ENCODE results near the gene PCSK5. TPM values are rescaled to one million over a fixed set of nuclear protein-coding genes. Genes with fewer than 3 reads are reported as not detected.

The PCSK5 gene
- polyA plus RNA-seq, 3 donors = 4.8 to 13.0 (median 7.1) TPM

DNA sequence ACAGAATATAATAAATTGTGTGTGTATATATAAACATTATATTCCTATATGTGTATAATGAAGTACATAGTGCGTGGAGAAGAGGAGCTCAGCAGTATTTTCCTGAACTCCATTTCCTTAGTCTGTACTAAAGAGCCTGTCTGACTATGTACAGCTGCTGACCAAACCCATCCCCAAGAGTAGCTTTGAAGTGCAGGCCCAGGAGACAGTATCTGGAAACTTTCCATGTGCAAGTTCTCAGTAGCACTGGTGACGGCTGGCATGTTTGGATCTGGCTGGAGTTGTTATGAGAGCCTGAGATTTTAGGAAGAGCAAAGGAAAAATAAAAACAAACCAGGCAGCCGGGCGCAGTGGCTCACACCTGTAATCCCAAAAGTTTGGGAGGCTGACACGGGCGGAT is 259.5 kb downstream of the PCSK5 start:
- Histone ChIP-seq H3K36me3 (replicated peaks in 1 of 2; ENCODE audit: control insufficient read depth in 1 of 2, insufficient read depth in 2 of 2, low read length in 2 of 2) (no peaks in the 10 kb centered on the region), H3K4me3 (replicated peaks in 1 of 3; ENCODE audit: low read depth in 2 of 3, low read length in 3 of 3) (no peak overlapping the region), H3K79me2 (ENCODE audit: insufficient read depth, low read length) (no peaks in the 10 kb centered on the region), H3K27ac (ENCODE audit: low read depth in 1 of 2, low read length in 2 of 2) (no peak overlapping the region), H3K4me1 (ENCODE audit: control insufficient read depth in 1 of 2, insufficient read depth in 2 of 2, low read length in 2 of 2) (peaks cover 16 to 18% of the 10 kb centered on the region in 2 donors), H3K27me3 (ENCODE audit: control insufficient read depth in 2 of 2, insufficient read depth in 2 of 2, low read length in 2 of 2) (no peaks in the 10 kb centered on the region), H3K4me2 (replicated peaks; ENCODE audit: extremely low read depth, low read length, poor library complexity, severe bottlenecking) (no peak overlapping the region), H2AFZ (ENCODE audit: insufficient read depth, low read depth, low read length, poor library complexity, severe bottlenecking) (no peak overlapping the region), H3K9ac (ENCODE audit: insufficient read depth, low read length, poor library complexity, severe bottlenecking) (no peak overlapping the region), H4K20me1 (ENCODE audit: insufficient read depth, low read length) (no peaks in the 10 kb centered on the region), H3K9me3 (replicated peaks in 1 of 2; ENCODE audit: control insufficient read depth in 1 of 2, insufficient read depth in 1 of 2, low read length in 2 of 2) (no peaks in the 10 kb centered on the region)
- H3K36me3 Mint-ChIP-seq = peaks cover 4 to 9% of the 10 kb centered on the region in 2 donors
- H3K27me3 Mint-ChIP-seq (ENCODE audit: low read depth in 3 of 3) = no peaks in the 10 kb centered on the region
- no peak overlapping the region for H3K27ac Mint-ChIP-seq
- peaks cover 46% of the 10 kb centered on the region for H3K4me1 Mint-ChIP-seq
- WGBS (ENCODE audit: insufficient coverage) = 100% methylated on average over 1 of the region's 6 CpGs
- no peak for DNase-seq
- intact Hi-C loops (cut with micrococcal nuclease) = no loop called here
- no peaks in the 10 kb centered on the region for H3K9me3 Mint-ChIP-seq
- H3K4me3 Mint-ChIP-seq = no peak overlapping the region
- TF ChIP-seq, protein P1, sequence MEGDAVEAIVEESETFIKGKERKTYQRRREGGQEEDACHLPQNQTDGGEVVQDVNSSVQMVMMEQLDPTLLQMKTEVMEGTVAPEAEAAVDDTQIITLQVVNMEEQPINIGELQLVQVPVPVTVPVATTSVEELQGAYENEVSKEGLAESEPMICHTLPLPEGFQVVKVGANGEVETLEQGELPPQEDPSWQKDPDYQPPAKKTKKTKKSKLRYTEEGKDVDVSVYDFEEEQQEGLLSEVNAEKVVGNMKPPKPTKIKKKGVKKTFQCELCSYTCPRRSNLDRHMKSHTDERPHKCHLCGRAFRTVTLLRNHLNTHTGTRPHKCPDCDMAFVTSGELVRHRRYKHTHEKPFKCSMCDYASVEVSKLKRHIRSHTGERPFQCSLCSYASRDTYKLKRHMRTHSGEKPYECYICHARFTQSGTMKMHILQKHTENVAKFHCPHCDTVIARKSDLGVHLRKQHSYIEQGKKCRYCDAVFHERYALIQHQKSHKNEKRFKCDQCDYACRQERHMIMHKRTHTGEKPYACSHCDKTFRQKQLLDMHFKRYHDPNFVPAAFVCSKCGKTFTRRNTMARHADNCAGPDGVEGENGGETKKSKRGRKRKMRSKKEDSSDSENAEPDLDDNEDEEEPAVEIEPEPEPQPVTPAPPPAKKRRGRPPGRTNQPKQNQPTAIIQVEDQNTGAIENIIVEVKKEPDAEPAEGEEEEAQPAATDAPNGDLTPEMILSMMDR (IDR thresholded peaks at IDR 0.05) = no peak

GRCh38 chr9:76151267-76151666 is 260.8 kb downstream of the PCSK5 start:
- Mint-ChIP-seq H3K27ac (peak overlapping the region in 1 of 7 donors; percentile 8), H3K4me1 (peaks cover 40% of the 10 kb centered on the region), H3K9me3 (no peaks in the 10 kb centered on the region), H3K36me3 (peaks cover 4 to 7% of the 10 kb centered on the region in 2 donors), H3K27me3 (ENCODE audit: low read depth in 3 of 3) (no peaks in the 10 kb centered on the region), H3K4me3 (no peak overlapping the region)
- H2AFZ ChIP-seq (ENCODE audit: insufficient read depth, low read depth, low read length, poor library complexity, severe bottlenecking) = no peak overlapping the region
- TF ChIP-seq, protein P1 (IDR thresholded peaks at IDR 0.05) = no peak
- no peaks in the 10 kb centered on the region for H4K20me1 ChIP-seq (ENCODE audit: insufficient read depth, low read length)
- WGBS (ENCODE audit: insufficient coverage) = 89% methylated on average over 4 of the region's 5 CpGs
- DNase-seq = no peak
- no peaks in the 10 kb centered on the region for H3K79me2 ChIP-seq (ENCODE audit: insufficient read depth, low read length)
- H3K4me3 ChIP-seq (replicated peaks in 1 of 3; ENCODE audit: low read depth in 2 of 3, low read length in 3 of 3) = no peak overlapping the region
- H3K27me3 ChIP-seq (ENCODE audit: control insufficient read depth in 2 of 2, insufficient read depth in 2 of 2, low read length in 2 of 2) = no peaks in the 10 kb centered on the region
- intact Hi-C loops (cut with micrococcal nuclease) = no loop called here
- H3K36me3 ChIP-seq (replicated peaks in 1 of 2; ENCODE audit: control insufficient read depth in 1 of 2, insufficient read depth in 2 of 2, low read length in 2 of 2) = no peaks in the 10 kb centered on the region
- no peak overlapping the region for H3K27ac ChIP-seq (ENCODE audit: low read depth in 1 of 2, low read length in 2 of 2)
- H3K9me3 ChIP-seq (replicated peaks in 1 of 2; ENCODE audit: control insufficient read depth in 1 of 2, insufficient read depth in 1 of 2, low read length in 2 of 2) = no peaks in the 10 kb centered on the region
- no peak overlapping the region for H3K9ac ChIP-seq (ENCODE audit: insufficient read depth, low read length, poor library complexity, severe bottlenecking)
- H3K4me2 ChIP-seq (replicated peaks; ENCODE audit: extremely low read depth, low read length, poor library complexity, severe bottlenecking) = no peak overlapping the region
- H3K4me1 ChIP-seq (ENCODE audit: control insufficient read depth in 1 of 2, insufficient read depth in 2 of 2, low read length in 2 of 2) = peaks cover 16 to 18% of the 10 kb centered on the region in 2 donors
